SH-SY5Y (cell line): ENCODE results near the gene RSPH6A.

Source experiments
- GATA2 ChIP-seq: IDR thresholded peaks from 2 replicates; pipeline ENCODE4 v1.6.1; 2011; ENCODE audit warnings: mild to moderate bottlenecking, low read depth, low read length
- GATA3 ChIP-seq: IDR thresholded peaks from 2 replicates; pipeline ENCODE4 v1.6.1; 2011; ENCODE audit warnings: low read depth, mild to moderate bottlenecking, low read length, moderate library complexity

DNA sequence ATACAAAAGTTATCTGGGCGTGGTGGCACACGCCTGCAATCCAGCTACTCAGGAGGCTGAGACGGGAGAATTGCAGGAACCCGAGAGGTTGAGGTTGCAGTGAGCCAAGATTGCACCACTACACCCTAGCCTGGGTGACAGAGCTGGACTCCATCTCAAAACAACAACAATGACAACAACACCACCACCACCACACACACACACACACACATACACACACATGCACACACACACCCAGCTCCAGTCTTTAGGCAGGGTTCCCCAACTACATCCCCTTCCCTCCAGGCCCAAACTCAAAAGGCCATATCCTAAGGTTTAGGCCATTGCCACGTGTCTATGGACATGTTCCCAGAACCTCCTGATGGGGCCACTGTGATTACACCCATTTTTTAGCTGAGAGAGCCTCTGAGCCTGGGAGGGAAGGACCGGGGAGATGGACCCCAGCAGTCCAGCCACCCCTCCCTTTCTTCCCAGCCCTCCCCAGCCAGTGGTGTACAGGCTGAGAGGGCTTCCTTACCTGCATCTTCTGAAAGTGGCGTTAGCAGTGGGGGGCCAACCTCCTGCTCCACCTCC lies 13.4 kb downstream of the RSPH6A start:
- TF ChIP-seq GATA2 (no peak), GATA3 (no peak)
